Activated T-cell treated with anti-CD3 and anti-CD28 coated beads, Interleukin-2, amount 50 U/mL, for 24 hours (primary cell): ENCODE data around the gene DYNLT1.
A peak's percentile ranks its signal among the peaks of the same experiment; 100 is the strongest.
"Not testable (repeated sequence)": the region's sequence is repeated elsewhere in the genome, so short reads cannot be mapped to it uniquely, and the experiment has no call there.

Experiments
- DNase-seq: peaks from one replicate; pipeline ENCODE4 v3.0.0-alpha.2; 2020
- H3K27ac Mint-ChIP-seq: 2 replicates; pipeline ENCODE4 v1.8.0; 2020; ENCODE audit warnings: mild to moderate bottlenecking, mixed read lengths
- H3K27me3 Mint-ChIP-seq: 2 replicates; pipeline ENCODE4 v1.8.0; 2020; ENCODE audit warnings: mixed read lengths
- H3K36me3 Mint-ChIP-seq: 2 replicates; pipeline ENCODE4 v1.8.0; 2020; ENCODE audit warnings: low read depth, mixed read lengths
- H3K4me1 Mint-ChIP-seq: 2 replicates; pipeline ENCODE4 v1.8.0; 2020; ENCODE audit warnings: low read depth, mixed read lengths
- H3K4me3 Mint-ChIP-seq: 2 replicates; pipeline ENCODE4 v1.8.0; 2020; ENCODE audit warnings: mild to moderate bottlenecking, moderate library complexity, mixed read lengths
- H3K9me3 Mint-ChIP-seq: 2 replicates; pipeline ENCODE4 v1.8.0; 2020; ENCODE audit warnings: mixed read lengths

The DYNLT1 gene

DNA sequence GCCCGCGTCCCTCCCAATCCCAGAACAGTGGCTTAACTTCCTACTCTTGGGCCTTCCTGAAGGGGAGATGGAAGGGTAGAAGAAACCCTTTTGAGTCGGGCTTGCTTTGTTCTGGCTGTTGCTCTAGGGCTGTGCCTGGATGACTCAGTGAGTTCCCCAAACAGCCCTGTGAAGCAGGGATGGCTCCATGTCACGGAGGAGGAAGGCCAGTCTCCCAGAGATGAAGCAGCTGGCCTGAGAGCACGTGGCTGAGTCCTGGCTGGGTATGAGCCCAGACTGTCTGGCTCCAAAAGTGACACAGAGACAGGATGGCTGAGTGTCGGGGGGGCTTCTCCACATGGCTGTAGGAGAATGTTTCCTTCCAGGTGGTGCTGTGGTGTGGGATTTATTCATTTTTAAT, 10.0 kb upstream of the DYNLT1 start:
- H3K4me3 Mint-ChIP-seq, result peak overlapping the region; percentile 87
- H3K4me1 Mint-ChIP-seq, result peaks cover 77% of the 10 kb centered on the region
- no peaks in the 10 kb centered on the region for H3K27me3 Mint-ChIP-seq
- peak overlapping the region; percentile 99 for H3K27ac Mint-ChIP-seq
- no peak for DNase-seq
- no peaks in the 10 kb centered on the region for H3K9me3 Mint-ChIP-seq
- H3K36me3 Mint-ChIP-seq, result peaks cover 90% of the 10 kb centered on the region

DNA sequence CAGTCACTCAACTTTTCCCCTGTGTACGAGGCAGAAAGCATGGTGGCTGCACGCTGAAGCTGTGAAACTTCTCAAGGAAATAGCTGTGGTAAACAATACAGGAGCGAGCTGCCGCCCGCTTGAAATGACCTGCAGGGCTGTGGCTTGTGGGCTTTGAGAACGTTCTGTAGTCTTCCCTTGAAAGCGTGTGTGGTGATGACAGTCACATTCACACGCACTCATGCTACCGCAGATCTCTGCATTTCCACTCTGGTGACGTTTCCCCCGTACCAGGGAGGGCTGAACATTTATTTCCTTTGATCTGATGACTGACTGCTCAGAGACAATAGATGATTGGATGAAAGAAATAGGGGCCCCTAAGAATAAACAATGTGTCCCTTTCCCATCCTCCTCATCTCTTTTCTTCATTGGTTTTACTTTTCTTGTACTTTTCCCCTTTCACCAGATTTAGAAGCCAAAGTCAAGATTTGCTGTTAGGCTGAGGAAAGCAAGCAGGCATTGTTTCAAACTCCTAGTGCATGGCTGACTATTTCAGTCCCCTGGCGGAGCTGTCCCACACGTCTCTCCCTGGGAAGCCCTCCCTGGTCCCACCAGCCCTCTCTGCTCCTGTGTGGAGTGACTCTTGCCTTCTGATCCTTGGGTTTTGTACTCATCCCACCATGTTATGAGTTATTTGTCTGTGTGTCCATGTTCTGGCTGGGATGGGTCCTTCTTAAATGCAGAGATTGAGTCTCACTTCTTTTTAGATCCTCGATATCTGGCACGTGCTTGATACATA, 9.2 kb upstream of the DYNLT1 start:
- peak; percentile 85 for DNase-seq
- H3K36me3 Mint-ChIP-seq, result peaks cover 83% of the 10 kb centered on the region
- no peaks in the 10 kb centered on the region for H3K9me3 Mint-ChIP-seq
- H3K27ac Mint-ChIP-seq, result peak overlapping the region; percentile 99
- H3K4me3 Mint-ChIP-seq, result peak overlapping the region; percentile 87
- no peaks in the 10 kb centered on the region for H3K27me3 Mint-ChIP-seq
- H3K4me1 Mint-ChIP-seq, result peaks cover 77% of the 10 kb centered on the region

DNA sequence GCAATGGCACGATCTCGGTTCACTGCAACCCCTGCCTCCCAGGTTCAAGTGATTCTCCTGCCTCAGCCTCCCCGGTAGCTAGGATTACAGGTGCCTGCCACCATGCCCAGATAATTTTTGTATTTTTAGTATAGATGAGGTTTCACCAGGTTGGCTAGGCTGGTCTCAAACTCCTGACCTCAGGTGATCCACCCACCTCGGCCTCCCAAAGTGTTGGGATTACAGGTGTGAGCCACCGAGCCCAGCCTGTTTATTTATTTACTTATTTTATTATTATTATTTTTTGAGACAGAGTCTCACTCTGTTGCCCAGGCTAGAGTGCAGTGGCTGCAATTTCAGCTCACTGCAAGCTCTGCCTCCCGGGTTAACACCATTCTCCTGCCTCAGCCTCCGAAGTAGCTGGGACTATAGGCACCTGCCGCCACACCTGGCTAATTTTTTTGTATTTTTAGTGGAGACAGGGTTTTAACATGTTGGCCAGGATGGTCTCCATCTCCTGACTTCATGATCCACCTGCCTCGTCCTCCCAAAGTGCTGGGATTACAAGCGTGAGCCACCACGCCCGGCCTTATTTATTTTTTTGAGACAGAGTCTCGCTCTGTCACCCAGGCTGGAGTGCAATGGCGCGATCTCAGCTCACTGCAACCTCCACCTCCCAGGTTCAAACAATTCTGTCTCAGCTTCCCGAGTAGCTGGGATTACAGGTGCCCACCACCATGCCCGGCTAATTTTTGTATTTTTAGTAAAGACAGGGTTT, 7.6 kb upstream of the DYNLT1 start:
- not testable (repeated sequence) for DNase-seq, H3K9me3 Mint-ChIP-seq, H3K27me3 Mint-ChIP-seq
- peaks cover 82% of the 10 kb centered on the region for H3K4me1 Mint-ChIP-seq
- H3K4me3 Mint-ChIP-seq, result peak overlapping the region; percentile 87
- peak overlapping the region; percentile 99 for H3K27ac Mint-ChIP-seq
- H3K36me3 Mint-ChIP-seq, result peaks cover 72% of the 10 kb centered on the region

DNA sequence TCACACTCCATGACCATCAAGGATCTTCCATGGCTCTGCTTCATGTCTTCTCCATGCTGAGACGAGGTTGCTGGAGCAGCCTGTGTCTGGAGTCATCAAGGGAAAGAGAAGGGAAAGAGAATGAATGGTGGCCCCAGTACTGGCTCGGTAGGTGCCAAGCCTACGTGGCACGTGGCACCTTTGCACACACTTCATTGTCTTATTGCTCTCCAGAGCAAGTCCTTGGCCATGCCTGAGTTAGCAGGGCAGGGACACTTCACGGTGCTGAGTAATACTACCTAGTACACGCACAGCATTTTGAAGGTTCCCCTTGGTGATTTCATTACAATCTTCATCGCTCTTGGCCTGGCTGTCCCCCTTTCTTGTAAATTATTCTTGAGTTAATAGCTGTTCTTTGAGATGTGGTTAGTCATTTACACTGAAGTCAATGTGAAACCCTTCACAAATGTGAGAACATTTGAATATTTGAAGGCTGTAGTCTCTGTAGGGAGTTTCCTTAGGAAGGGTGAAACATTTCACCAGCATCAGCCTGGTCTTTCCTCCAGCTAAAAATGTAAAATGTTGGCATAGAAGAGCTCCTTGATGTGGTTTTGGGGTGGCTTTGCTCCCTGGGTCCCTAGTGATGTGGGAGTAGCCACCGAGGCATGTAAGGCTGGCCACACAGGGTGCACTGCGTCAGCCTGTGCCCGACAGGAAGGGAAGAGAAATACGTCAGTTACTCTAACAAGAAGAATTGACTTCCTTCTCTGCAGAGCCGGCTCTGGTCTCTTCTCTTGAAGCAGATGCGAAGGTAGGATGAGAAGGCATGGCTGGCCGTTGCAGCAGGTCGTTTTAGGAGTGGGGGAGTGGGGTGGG, 5.0 kb upstream of the DYNLT1 start, which contains the start of gene SYTL3:
Gene SYTL3, plus strand, starts transcription at position 766 of the 855 bp plus-strand sequence. CDS start 13,215 bp downstream, outside the sequence.
- Mint-ChIP-seq H3K4me3 (peak within 1 kb of the TSS; percentile 87), H3K36me3 (peaks cover 53% of the 10 kb centered on the region), H3K4me1 (peaks cover 81% of the 10 kb centered on the region), H3K27me3 (no peaks in the 10 kb centered on the region), H3K9me3 (peaks cover 2% of the 10 kb centered on the region), H3K27ac (peak within 1 kb of the TSS; percentile 98)
- DNase-seq, result peak; percentile 81

DNA sequence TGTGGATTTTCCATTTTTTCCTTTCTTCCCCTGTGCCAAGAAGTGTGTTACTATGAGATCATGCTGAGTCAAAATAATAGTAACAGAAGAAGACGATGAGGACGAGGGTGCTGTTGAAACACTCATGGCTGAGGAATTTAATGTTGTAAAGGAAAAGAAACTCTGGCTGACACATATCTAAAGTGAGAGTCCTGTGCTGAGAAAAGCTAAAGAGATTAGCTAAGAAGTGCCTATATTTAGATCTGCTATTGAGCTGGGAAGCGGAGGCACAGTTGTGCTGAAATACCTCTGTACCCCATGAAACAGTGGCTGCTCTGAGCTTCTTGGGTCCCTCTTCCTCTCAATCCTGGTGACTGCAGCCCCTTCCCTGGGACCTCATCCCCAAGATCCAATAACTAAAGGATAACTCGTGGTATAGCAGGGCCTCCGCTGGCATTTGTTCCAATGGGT, 4.2 kb upstream of the DYNLT1 start:
- peak overlapping the region; percentile 98 for H3K27ac Mint-ChIP-seq
- peak overlapping the region; percentile 87 for H3K4me3 Mint-ChIP-seq
- H3K4me1 Mint-ChIP-seq, result peaks cover 73% of the 10 kb centered on the region
- H3K27me3 Mint-ChIP-seq, result no peaks in the 10 kb centered on the region
- peak; percentile 61 for DNase-seq
- H3K36me3 Mint-ChIP-seq, result peaks cover 48% of the 10 kb centered on the region
- peaks cover 2% of the 10 kb centered on the region for H3K9me3 Mint-ChIP-seq

DNA sequence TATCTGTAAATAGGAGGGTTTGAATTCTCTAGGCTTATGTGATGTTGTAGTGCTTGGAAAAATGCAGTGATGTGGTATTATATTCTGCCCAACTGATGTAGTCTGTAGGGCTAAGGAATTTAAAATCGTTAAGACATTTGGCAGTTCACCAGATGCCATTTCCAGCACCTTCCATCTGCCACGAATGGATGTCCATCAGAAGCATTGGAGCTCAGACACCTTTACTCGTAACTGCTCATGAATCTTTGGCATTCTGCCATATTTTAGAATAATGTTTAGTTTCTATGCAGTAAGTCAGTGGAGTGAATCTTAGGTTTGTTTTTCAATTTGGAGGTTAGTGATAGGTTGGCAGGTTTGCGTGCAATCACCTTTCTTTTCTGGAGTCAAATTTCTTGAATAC, 3.0 kb upstream of the DYNLT1 start:
- Mint-ChIP-seq H3K27me3 (no peaks in the 10 kb centered on the region), H3K9me3 (peaks cover 2% of the 10 kb centered on the region), H3K27ac (peak overlapping the region; percentile 66), H3K4me1 (peaks cover 68% of the 10 kb centered on the region), H3K36me3 (peaks cover 48% of the 10 kb centered on the region), H3K4me3 (no peak overlapping the region)
- no peak for DNase-seq

DNA sequence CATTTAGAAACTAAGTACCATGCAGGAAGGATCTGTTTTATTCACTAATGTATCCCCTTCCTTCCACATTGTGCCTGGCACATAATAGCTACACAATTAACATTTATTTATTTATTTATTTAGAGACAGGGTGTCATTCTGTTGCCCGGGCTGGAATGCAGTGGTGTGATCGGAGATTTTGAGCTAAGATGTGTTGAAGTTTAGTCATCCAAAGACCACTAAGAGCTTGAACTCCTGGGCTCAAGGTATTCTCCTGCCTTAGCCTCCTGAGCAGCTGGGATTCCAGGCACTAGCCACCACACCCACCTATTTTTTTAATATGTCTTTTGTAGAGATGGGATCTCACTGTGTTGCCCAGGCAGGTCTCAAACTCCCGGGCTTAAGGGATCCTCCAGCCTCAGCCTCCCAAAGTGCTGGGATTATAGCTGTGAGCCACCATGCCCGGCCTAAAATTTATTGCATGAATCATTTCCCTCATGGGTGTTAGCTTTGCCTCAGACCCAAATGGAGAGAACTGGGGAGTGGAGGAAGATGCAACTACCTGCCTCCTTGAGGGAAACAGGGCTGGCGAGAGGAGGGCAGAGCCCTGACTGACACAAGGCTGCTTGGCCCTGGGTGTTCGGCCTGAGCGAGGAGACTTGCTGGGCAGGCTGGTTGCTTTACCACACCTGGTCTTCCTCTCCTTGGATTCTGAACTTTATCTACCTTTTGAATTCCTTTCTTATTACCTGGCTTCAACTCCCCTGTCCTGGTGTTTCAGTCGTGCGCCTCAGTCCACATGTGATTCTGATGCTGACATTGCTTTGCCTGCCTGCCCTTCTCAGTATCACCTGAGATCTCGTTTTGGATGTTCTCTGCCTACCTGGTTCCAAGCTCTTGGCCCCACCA, 1.7 kb upstream of the DYNLT1 start:
- DNase-seq, result peak; percentile 31
- Mint-ChIP-seq H3K27me3 (no peaks in the 10 kb centered on the region), H3K36me3 (peaks cover 50% of the 10 kb centered on the region), H3K4me3 (peak overlapping the region; percentile 94), H3K9me3 (peaks cover 2% of the 10 kb centered on the region), H3K4me1 (peaks cover 73% of the 10 kb centered on the region), H3K27ac (peak overlapping the region; percentile 96)

DNA sequence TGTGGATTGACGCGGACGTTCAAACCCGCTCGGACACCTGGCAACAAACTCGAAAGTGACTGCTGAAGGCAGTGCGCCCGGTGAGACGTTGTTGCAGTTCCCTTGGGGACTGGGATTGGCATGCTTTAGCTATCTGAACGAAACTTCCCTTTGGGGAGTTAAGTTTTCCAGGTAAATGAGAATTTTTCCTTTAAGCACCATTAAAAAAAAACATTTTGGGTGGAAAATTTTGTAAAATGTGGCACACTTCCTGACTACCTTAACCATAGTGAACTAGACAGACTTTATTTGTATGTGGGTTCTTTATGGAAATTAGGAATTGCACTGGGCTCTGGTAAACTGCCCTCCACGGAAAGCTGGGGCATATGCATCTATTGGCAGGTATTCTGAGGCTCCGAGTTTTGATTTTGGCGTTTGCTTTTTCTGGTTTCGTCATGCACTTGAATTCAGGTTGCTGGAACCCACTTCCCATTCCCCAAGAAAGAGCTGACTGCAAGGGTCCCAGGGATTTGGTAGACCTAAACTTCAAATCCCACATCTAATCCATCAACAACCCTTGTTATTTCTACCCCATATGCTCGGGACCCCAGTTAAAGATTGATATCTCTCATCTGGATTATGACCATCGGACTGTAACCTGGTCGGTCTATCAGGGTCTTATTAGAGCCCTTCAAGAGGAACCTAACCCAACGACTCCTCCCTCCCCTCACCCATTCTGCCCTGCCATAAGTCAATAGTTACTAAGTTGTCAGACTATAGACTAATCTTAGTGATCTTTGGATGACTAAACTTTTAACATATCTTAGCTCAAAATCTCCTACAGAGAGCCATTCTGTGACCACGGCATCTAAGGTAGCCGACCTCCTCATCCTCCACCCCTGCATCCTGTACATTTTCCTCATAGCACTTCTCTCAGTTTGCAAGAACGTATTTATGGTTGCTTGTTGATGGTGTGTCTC, 800 bp upstream of the DYNLT1 start:
- Mint-ChIP-seq H3K36me3 (peaks cover 51% of the 10 kb centered on the region), H3K4me3 (peak overlapping the region; percentile 94), H3K9me3 (peaks cover 2% of the 10 kb centered on the region), H3K4me1 (peaks cover 77% of the 10 kb centered on the region), H3K27ac (peak overlapping the region; percentile 96), H3K27me3 (no peaks in the 10 kb centered on the region)
- DNase-seq, result peak; percentile 29

DNA sequence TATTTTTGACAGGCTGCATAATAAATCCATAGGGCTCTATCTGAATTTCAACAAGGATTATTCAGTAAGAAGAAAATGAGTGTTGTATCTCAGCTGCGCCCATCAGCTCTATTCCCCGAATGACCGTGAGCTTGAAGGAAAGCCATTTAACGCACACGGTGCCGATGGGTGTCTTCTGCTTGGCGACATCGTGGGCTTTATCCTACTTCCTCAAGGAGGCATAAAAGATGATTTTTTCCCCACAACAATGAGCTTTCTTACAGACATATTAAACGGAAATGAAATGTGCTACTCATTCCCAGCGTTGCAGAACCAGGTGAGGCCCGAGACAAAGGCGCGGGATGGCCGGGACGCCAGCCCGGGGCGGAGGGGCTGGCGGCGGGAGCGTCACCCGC, 710 bp downstream of the DYNLT1 start:
- Mint-ChIP-seq H3K36me3 (peaks cover 59% of the 10 kb centered on the region), H3K27me3 (no peaks in the 10 kb centered on the region), H3K27ac (peak overlapping the region; percentile 98), H3K4me1 (peaks cover 79% of the 10 kb centered on the region), H3K9me3 (peaks cover 2% of the 10 kb centered on the region), H3K4me3 (peak overlapping the region; percentile 94)
- DNase-seq, result no peak

DNA sequence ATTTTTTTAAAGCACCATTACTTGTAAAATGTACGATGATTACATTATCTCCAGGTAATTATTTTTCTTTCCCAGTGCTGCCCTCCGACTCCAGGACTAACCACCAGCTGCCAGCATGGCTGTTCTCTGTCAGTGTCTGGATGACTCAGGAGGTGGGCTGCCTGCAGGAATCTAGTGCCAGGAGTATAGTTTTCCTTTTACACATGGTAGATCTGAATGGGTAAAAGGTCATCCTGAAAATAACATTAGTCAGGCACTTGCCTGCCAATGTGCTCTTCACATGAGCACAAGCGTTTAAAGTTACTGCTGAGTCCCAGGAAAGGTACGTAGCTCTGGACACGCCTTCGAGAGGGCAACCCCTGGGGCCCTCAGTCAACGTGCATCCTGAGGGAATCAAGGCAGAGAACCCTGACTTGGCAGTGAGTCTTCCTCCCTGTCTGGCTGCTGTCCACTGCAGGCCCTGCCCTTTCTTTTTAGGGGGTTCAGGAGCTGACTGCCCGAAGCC, 2.4 kb downstream of the DYNLT1 start:
- peak; percentile 28 for DNase-seq
- H3K9me3 Mint-ChIP-seq, result no peaks in the 10 kb centered on the region
- H3K4me1 Mint-ChIP-seq, result peaks cover 77% of the 10 kb centered on the region
- H3K36me3 Mint-ChIP-seq, result peaks cover 69% of the 10 kb centered on the region
- H3K27ac Mint-ChIP-seq, result peak overlapping the region; percentile 98
- H3K27me3 Mint-ChIP-seq, result no peaks in the 10 kb centered on the region
- peak overlapping the region; percentile 94 for H3K4me3 Mint-ChIP-seq

DNA sequence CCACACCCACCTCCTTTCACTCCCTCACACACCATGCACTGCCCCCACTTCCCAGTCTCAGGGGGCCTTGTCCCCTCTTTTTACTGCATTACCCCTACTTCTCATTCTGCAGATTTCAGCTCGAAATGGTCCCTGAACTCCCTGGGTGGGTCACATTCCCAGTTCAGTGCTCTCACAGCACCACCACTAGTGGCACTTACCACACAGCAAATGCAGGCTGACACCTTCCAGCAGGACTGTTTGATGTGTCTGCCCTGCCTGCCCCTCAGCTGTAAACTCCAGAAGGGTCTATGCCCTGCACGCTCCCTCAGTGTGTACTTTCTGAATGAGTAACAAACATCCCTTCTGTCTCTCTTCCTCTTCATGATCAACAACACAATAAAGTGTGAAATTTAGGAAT, 4.0 kb downstream of the DYNLT1 start:
- Mint-ChIP-seq H3K9me3 (no peaks in the 10 kb centered on the region), H3K4me1 (peaks cover 76% of the 10 kb centered on the region), H3K4me3 (peak overlapping the region; percentile 44), H3K36me3 (peaks cover 84% of the 10 kb centered on the region), H3K27me3 (no peaks in the 10 kb centered on the region), H3K27ac (peak overlapping the region; percentile 86)
- DNase-seq, result peak; percentile 29

DNA sequence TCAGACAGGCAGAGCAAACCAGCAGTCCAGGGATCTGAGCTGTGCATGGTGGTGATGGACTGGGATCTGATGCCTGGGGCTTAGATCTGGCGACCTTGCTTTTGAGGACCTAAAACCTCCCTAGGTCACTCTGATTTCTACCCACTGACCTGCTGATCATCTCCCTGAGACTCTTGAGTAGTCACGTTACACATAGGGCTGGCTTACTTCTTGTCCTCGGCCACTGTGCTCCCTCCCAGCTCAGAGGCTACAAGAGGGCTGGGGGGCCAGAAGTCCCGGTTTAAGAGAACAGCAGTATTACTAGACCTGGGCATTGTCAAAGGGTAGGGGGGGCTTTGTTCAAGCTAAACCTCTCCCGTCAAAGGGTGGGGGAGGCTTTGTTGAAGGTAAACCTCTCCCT, 5.5 kb downstream of the DYNLT1 start:
- Mint-ChIP-seq H3K9me3 (no peaks in the 10 kb centered on the region), H3K4me1 (peaks cover 81% of the 10 kb centered on the region), H3K4me3 (no peak overlapping the region), H3K27me3 (no peaks in the 10 kb centered on the region), H3K36me3 (peaks cover 92% of the 10 kb centered on the region), H3K27ac (peak overlapping the region; percentile 86)
- peak; percentile 27 for DNase-seq
